Raji (cell line): Measurements from ENCODE around the gene PYDC2.

Source experiments
- POLR2A ChIP-seq: IDR thresholded peaks from 2 replicates; pipeline ENCODE4 v1.6.1; 2011; ENCODE audit warnings: low read depth, low read length, control low read depth; ENCODE audit not compliant: insufficient read depth

Gene PYDC2

GRCh38 chr3:191461113-191461595 is at the start of gene PYDC2:
Gene PYDC2, plus strand, starts transcription at chr3:191461163. Its CDS starts 0 bp downstream, at chr3:191461163.
- TF ChIP-seq POLR2A, result no peak

GRCh38 chr3:191412759-191413158 is 48.2 kb upstream of the PYDC2 start:
- TF ChIP-seq POLR2A, result no peak

- no peak for TF ChIP-seq POLR2A
Observed at GRCh38 chr3:191414286-191414685, 46.7 kb upstream of the PYDC2 start.

GRCh38 chr3:191414732-191415131 is 46.2 kb upstream of the PYDC2 start:
- TF ChIP-seq POLR2A, result no peak

GRCh38 chr3:191415566-191415965 is 45.4 kb upstream of the PYDC2 start:
- no peak for TF ChIP-seq POLR2A

DNA sequence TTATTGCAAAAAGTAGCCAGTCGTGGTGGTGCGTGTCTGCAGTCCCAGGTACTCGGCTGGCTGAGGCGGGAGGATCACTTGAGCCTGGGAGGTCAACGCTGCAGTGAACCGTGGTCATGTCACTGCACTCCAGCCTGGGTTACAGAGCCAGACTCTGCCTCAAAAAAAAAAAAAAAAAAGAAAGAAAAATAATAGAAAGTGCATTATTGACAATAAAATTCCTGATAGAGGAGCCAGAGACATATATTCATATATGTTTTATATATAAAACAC is 43.6 kb upstream of the PYDC2 start:
- no peak for TF ChIP-seq POLR2A

- no peak for TF ChIP-seq POLR2A
Observed at GRCh38 chr3:191420771-191421170, 40.2 kb upstream of the PYDC2 start.

DNA sequence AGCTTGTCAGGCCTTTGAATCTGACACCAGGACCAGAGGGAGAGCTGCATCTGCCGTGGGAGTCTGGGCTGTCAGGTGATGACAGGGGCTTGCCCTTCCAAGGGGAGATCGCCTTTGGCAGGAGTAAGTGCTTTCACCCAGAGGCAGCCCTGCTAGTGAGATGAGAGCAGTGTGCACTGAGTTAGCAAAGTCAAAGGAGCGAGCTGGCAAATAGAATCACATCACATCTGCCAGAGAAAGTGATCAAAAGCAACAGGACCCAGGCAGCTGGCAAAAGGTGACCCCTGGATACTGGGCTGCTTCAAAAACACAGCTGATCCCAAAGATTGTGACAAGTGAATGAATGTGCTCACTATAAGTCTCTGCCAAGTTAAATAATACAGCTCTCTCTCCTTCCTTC is 36.1 kb upstream of the PYDC2 start:
- TF ChIP-seq POLR2A, result no peak

GRCh38 chr3:191425322-191425734 is 35.6 kb upstream of the PYDC2 start:
- no peak for TF ChIP-seq POLR2A

GRCh38 chr3:191426311-191426710 is 34.7 kb upstream of the PYDC2 start:
- no peak for TF ChIP-seq POLR2A

GRCh38 chr3:191428177-191428576 is 32.8 kb upstream of the PYDC2 start:
- TF ChIP-seq POLR2A, result no peak

DNA sequence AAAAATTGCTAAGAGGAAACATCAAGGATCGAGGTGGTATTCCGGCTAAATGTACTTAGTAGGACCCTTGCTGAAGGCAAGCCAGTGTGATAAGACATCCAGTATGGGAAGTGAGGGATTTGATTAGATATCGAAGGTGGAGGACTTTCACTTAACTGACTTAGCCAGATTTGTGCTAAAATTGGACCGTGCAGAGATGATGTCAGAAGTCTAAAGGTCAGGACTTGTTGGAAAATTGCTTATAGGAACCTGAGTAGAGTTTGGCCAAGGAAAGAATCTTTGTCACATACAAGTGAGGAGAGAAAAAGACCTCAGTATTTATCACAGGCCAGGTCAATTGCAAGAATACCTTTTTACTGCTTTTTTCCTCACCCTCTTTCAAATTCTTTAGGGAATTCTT is 30.9 kb upstream of the PYDC2 start:
- TF ChIP-seq POLR2A, result no peak

GRCh38 chr3:191431160-191431822 is 29.7 kb upstream of the PYDC2 start:
- no peak for TF ChIP-seq POLR2A

DNA sequence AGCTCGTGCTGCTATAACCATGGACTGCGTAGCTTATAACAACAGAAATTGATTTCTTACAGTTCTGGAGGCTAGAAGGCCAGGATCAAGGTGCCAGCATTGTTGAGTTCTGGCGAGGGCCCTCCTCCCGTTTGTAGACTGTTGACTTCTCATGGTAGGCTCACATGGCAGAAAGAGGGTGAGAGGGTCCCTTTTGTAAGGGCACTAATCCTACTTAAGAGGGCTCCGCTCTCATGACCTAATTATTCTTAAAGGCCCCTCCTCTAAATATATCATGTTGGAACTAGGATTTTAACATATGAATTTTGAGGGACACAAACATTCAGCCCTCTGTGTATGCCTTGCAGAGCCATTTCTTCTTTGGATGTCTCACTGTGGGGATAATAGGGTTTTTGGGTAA is 28.8 kb upstream of the PYDC2 start:
- no peak for TF ChIP-seq POLR2A

GRCh38 chr3:191434024-191434423 is 26.9 kb upstream of the PYDC2 start:
- TF ChIP-seq POLR2A, result no peak

GRCh38 chr3:191435981-191436380 is 25.0 kb upstream of the PYDC2 start:
- TF ChIP-seq POLR2A, result no peak

- no peak for TF ChIP-seq POLR2A
Observed at GRCh38 chr3:191438150-191438814, 22.7 kb upstream of the PYDC2 start.
